HepG2 (cell line): Measurements from ENCODE around the gene GALNTL6. TPM values are rescaled to one million over a fixed set of nuclear protein-coding genes. Genes with fewer than 3 reads are reported as not detected.

ENCODE experiments used
- ATAC-seq: fragments of 200-7000 bp; cut with Tn5 transposase; 3 replicates; pipeline ENCODE4 v1.9.1; 2020; ENCODE audit warnings: mild to moderate bottlenecking, moderate library complexity
- BruUV-seq: library from RNA; stranded (reverse); fragments of 400-500 nt; replicated peaks from 2 replicates; lab custom pipeline; 2021; lab: Mats Ljungman, UMichigan
- CTCF ChIA-PET: fragments of 300-600 bp; formaldehyde crosslinking; extraction: SDS; loops from one replicate; lab custom pipeline; 2021; ENCODE audit warnings: low total read pairs, inconsistent platforms, low intra/inter-chr PET ratio; lab: Yijun Ruan, JAX
- POLR2A ChIA-PET: fragments of 350-600 bp; sonication (Branson Sonifier 250); formaldehyde crosslinking; loops from one replicate; lab custom pipeline; 2020; ENCODE audit warnings: antibody characterized with exemption, inconsistent platforms; lab: Yijun Ruan, JAX
- DNase-seq: peaks from one replicate; pipeline ENCODE4 v3.0.0-alpha.2; 2015; ENCODE audit warnings: low spot score
- FAIRE-seq: peaks from 3 replicates; lab custom pipeline; 2011; peaks lifted over from hg19 to GRCh38; lab: Jason Lieb, UNC
- H2AFZ ChIP-seq: one replicate; pipeline ENCODE4 v1.6.1; 2011; ENCODE audit warnings: low read length, inconsistent platforms
- H3K27ac ChIP-seq: fragments of 300-600 bp; 3 replicates; pipeline ENCODE4 v1.8.0; 2011; ENCODE audit warnings: mixed run types, mild to moderate bottlenecking, mixed read lengths, low read length, inconsistent platforms; ENCODE audit not compliant: insufficient read depth; ENCODE audit errors: extremely low read length
- H3K27me3 ChIP-seq, 2 experiments: fragments of 200-600 bp in 1 of 2; 2 replicates in 1 of 2; 3 replicates in 1 of 2; pipeline versions ENCODE4 v1.6.0 to v1.8.0; 2011; ENCODE audit warnings: low read length in 2 of 2, mild to moderate bottlenecking in 2 of 2, moderate library complexity in 2 of 2, inconsistent platforms in 1 of 2; ENCODE audit not compliant: insufficient read depth in 2 of 2, control insufficient read depth in 1 of 2
- H3K36me3 ChIP-seq, 2 experiments: fragments of 200-600 bp in 1 of 2; replicated peaks in 1 of 2; 2 replicates in 1 of 2; 3 replicates in 1 of 2; pipeline versions ENCODE4 v1.5.1 to v1.8.0; 2011; ENCODE audit warnings: low read length in 2 of 2, inconsistent platforms in 1 of 2; ENCODE audit not compliant: insufficient read depth in 2 of 2, control insufficient read depth in 1 of 2
- H3K4me1 ChIP-seq: 2 replicates; pipeline ENCODE4 v1.5.1; 2012; ENCODE audit warnings: low read length, inconsistent platforms; ENCODE audit not compliant: insufficient read depth
- H3K4me2 ChIP-seq: 2 replicates; pipeline ENCODE4 v1.6.0; 2011; ENCODE audit warnings: low read depth, low read length, inconsistent platforms
- H3K4me3 ChIP-seq, 3 experiments: fragments of 200-600 bp in 1 of 3; sonication (generic), shearing (Covaris generic) in 1 of 3; replicated peaks in 1 of 3; 2 replicates each; pipeline ENCODE4 v1.5.1; 2011 to 2016; ENCODE audit warnings: low read length in 3 of 3, inconsistent platforms in 2 of 3, low read depth in 2 of 3, mild to moderate bottlenecking in 2 of 3, control low read depth in 1 of 3, mixed read lengths in 1 of 3; ENCODE audit not compliant: insufficient read depth in 1 of 3
- H3K79me2 ChIP-seq: one replicate; pipeline ENCODE4 v1.6.1; 2011; ENCODE audit warnings: low read length, inconsistent platforms; ENCODE audit not compliant: insufficient read depth
- H3K9ac ChIP-seq: 2 replicates; pipeline ENCODE4 v1.6.0; 2011; ENCODE audit warnings: mild to moderate bottlenecking, low read depth, low read length, inconsistent platforms; ENCODE audit not compliant: insufficient read depth
- H3K9me3 ChIP-seq: 2 replicates; pipeline ENCODE4 v1.5.1; 2012; ENCODE audit warnings: mild to moderate bottlenecking, low read length
- H4K20me1 ChIP-seq: 2 replicates; pipeline ENCODE4 v1.6.0; 2011; ENCODE audit warnings: inconsistent platforms, mild to moderate bottlenecking, low read length, moderate library complexity; ENCODE audit not compliant: insufficient read depth
- NFE2L2 ChIP-seq: fragments of 150-350 bp; IDR thresholded peaks from 2 replicates; pipeline ENCODE4 v1.6.1; 2014; ENCODE audit warnings: low read length
- POLR2G ChIP-seq: fragments of 200-400 bp; formaldehyde crosslinking; IDR thresholded peaks from 2 replicates; pipeline ENCODE4 v1.6.1; 2018; ENCODE audit warnings: mild to moderate bottlenecking, low read depth, low read length, moderate library complexity
- RAD21 ChIP-seq: fragments of 450-650 bp; formaldehyde crosslinking; IDR thresholded peaks from 2 replicates; pipeline ENCODE4 v1.5.0; 2020; ENCODE audit warnings: mild to moderate bottlenecking
- ZNF256 ChIP-seq: sonication (generic); formaldehyde crosslinking; conservative IDR thresholded peaks from 2 replicates; pipeline ENCODE4 v1.4.0; 2020; ENCODE audit warnings: missing genetic modification reagents
- ZNF343 ChIP-seq: sonication (generic); formaldehyde crosslinking; IDR thresholded peaks from 2 replicates; pipeline ENCODE4 v1.4.0; 2020; ENCODE audit warnings: mild to moderate bottlenecking, missing genetic modification reagents
- ZNF672 ChIP-seq: sonication (generic); formaldehyde crosslinking; IDR thresholded peaks from 2 replicates; pipeline ENCODE4 v1.8.1; 2022; ENCODE audit warnings: missing genetic modification reagents
- ZNF773 ChIP-seq: sonication (generic); formaldehyde crosslinking; IDR thresholded peaks from 2 replicates; pipeline ENCODE4 v1.4.0; 2020; ENCODE audit warnings: missing genetic modification reagents, borderline replicate concordance
- WGBS: methylation state at CpG from one replicate; pipeline ENCODE4 v1.1.6; 2017; ENCODE audit warnings: low lambda C conversion rate; 5-methylcytosine and 5-hydroxymethylcytosine counted together
- in situ Hi-C: cut with HindIII; loops from 2 replicates; pipeline ENCODE4 v1.10.0; 2017; ENCODE audit warnings: low pct_unique_long_range_greater_than_20kb; ENCODE audit not compliant: extremely low pct_ligation_motif_present
- intact Hi-C: fragments of 100-400 bp; cut with micrococcal nuclease; formaldehyde crosslinking; loops from one replicate; pipeline ENCODE4 v1.10.0; 2022; ENCODE audit not compliant: unreplicated experiment
- polyA plus RNA-seq, 8 experiments: library from polyadenylated mRNA; depleted of rRNA in 3 of 8; stranded (reverse) in 7 of 8; unstranded in 1 of 8; fragments of >200 nt; fragmentation: Illumina TruSeq in 4 of 8; extraction: Trizol in 4 of 8; gene quantifications; 2 replicates each; pipeline versions ENCODE4 v1.2.1 to v1.2.3, GENCODE V29; 2011 to 2016; ENCODE audit warnings: low read depth in 4 of 8, missing spikeins in 1 of 8, mixed read lengths in 1 of 8; ENCODE audit not compliant: insufficient read depth in 1 of 8
- total RNA-seq, 5 experiments: library from RNA; depleted of rRNA; stranded (reverse); fragments of >200 nt; fragmentation: Illumina TruSeq; extraction: Trizol; gene quantifications; 2 replicates each; pipeline ENCODE4 v1.2.3, GENCODE V29; 2016; ENCODE audit warnings: low read depth in 1 of 5
- TF ChIP-seq, protein P1 (sequence below): sonication (generic); formaldehyde crosslinking; IDR thresholded peaks from 2 replicates; pipeline ENCODE4 v1.8.0; 2023; ENCODE audit warnings: mild to moderate bottlenecking, missing genetic modification reagents
- TF ChIP-seq, protein P2 (sequence below): sonication (generic); formaldehyde crosslinking; IDR thresholded peaks from 2 replicates; pipeline ENCODE4 v1.4.0; 2020; ENCODE audit warnings: missing genetic modification reagents, mild to moderate bottlenecking, borderline replicate concordance
- TF ChIP-seq, protein P3 (sequence below): sonication (generic); formaldehyde crosslinking; conservative IDR thresholded peaks from 2 replicates; pipeline ENCODE4 v1.4.0; 2020; ENCODE audit warnings: missing genetic modification reagents

GALNTL6 gene
- total and polyA plus RNA-seq, 2 of the 13 experiments (the other 11 are each of a cell fraction or from before 2014, with no cell fraction given): not detected

DNA sequence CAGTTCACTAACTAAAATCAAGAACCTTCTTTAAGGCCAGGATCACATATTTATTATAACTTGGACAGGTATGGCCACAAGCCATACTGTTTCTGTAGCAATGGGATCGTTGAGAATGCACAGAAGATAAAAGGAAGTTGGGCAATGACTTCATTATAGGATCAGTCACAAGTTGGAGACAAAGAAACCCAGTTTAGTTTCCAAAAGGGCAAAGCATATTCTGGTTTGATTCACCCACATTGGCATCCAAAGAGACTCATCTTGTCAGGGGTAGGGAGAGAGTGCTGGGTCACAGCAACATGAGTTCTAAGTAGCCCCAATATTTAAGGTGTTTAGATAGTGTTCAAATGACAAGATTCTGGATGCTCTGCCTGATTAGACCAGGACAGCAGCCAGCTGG, 1038.3 kb downstream of the GALNTL6 start:
- no peak for FAIRE-seq
- H3K9ac ChIP-seq: no peak overlapping the region
- H3K27me3 ChIP-seq: no peaks in the 10 kb centered on the region; a peak in 1 of 5 replicates
- WGBS: 0% methylated on average over 1 of the region's 1 CpG
- TF ChIP-seq, protein P1, sequence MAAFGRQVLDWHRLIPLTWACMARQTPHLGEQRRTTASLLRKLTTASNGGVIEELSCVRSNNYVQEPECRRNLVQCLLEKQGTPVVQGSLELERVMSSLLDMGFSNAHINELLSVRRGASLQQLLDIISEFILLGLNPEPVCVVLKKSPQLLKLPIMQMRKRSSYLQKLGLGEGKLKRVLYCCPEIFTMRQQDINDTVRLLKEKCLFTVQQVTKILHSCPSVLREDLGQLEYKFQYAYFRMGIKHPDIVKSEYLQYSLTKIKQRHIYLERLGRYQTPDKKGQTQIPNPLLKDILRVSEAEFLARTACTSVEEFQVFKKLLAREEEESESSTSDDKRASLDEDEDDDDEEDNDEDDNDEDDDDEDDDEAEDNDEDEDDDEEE (CRISPR knock-in tag): no peak
- no peak for TF ChIP-seq ZNF672 (CRISPR knock-in tag)
- no peak for TF ChIP-seq ZNF256 (CRISPR knock-in tag)
- TF ChIP-seq, protein P2, sequence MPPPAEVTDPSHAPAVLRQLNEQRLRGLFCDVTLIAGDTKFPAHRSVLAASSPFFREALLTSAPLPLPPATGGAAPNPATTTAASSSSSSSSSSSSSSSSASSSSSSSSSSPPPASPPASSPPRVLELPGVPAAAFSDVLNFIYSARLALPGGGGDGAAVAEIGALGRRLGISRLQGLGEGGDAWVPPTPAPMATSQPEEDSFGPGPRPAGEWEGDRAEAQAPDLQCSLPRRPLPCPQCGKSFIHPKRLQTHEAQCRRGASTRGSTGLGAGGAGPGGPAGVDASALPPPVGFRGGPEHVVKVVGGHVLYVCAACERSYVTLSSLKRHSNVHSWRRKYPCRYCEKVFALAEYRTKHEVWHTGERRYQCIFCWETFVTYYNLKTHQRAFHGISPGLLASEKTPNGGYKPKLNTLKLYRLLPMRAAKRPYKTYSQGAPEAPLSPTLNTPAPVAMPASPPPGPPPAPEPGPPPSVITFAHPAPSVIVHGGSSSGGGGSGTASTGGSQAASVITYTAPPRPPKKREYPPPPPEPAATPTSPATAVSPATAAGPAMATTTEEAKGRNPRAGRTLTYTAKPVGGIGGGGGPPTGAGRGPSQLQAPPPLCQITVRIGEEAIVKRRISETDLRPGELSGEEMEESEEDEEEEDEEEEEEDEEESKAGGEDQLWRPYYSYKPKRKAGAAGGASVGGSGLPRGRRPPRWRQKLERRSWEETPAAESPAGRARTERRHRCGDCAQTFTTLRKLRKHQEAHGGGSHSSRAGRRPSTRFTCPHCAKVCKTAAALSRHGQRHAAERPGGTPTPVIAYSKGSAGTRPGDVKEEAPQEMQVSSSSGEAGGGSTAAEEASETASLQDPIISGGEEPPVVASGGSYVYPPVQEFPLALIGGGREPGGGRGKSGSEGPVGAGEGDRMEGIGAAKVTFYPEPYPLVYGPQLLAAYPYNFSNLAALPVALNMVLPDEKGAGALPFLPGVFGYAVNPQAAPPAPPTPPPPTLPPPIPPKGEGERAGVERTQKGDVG (CRISPR knock-in tag): no peak
- TF ChIP-seq ZNF773 (CRISPR knock-in tag): no peak
- no peak for TF ChIP-seq ZNF343 (CRISPR knock-in tag)
- no peak for TF ChIP-seq POLR2G
- no peak for TF ChIP-seq NFE2L2
- TF ChIP-seq RAD21 (CRISPR knock-in tag): no peak
- TF ChIP-seq, protein P3, sequence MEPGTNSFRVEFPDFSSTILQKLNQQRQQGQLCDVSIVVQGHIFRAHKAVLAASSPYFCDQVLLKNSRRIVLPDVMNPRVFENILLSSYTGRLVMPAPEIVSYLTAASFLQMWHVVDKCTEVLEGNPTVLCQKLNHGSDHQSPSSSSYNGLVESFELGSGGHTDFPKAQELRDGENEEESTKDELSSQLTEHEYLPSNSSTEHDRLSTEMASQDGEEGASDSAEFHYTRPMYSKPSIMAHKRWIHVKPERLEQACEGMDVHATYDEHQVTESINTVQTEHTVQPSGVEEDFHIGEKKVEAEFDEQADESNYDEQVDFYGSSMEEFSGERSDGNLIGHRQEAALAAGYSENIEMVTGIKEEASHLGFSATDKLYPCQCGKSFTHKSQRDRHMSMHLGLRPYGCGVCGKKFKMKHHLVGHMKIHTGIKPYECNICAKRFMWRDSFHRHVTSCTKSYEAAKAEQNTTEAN (CRISPR knock-in tag): no peak
- TF ChIP-seq, all 625 proteins: peak for 0
- Histone ChIP-seq H3K4me2 (no peak overlapping the region), H3K4me3 (no peak overlapping the region), H3K79me2 (no peaks in the 10 kb centered on the region), H3K9me3 (no peaks in the 10 kb centered on the region), H3K4me1 (no peaks in the 10 kb centered on the region), H2AFZ (no peak overlapping the region), H4K20me1 (no peaks in the 10 kb centered on the region), H3K36me3 (no peaks in the 10 kb centered on the region), H3K27ac (no peak overlapping the region)
- ATAC-seq (no peak), DNase-seq (no peak)
- ChIA-PET POLR2A (no interaction called here), CTCF (no interaction called here)
- no TSS peak for BruUV-seq
- in situ Hi-C loops: no loop called here
- intact Hi-C loops: no loop called here
